Body of pancreas (tissue), 4 donors: ENCODE measurements around the gene NPPA. TPM values are rescaled to one million over a fixed set of nuclear protein-coding genes. Genes with fewer than 3 reads are reported as not detected.

ENCODE experiments used
- ATAC-seq: fragments of 150-250 bp; one replicate; pipeline ENCODE4 v1.9.1; 2016
- DNase-seq, 4 donors: peaks; one replicate each; pipeline ENCODE4 v3.0.0-alpha.2; 2019
- H3K27ac ChIP-seq, 4 donors: fragments of 200-600 bp; sonication (generic); 1 replicate in 3 of 4; 2 replicates in 1 of 4; pipeline versions ENCODE4 v1.5.1 to v1.6.1; 2016 to 2019; ENCODE audit warnings: mild to moderate bottlenecking in 1 of 4, mixed read lengths in 1 of 4, moderate library complexity in 1 of 4
- H3K27me3 ChIP-seq, 2 donors: fragments of 200-600 bp; sonication (generic); one replicate each; pipeline ENCODE4 v1.6.0; 2016; ENCODE audit warnings: mild to moderate bottlenecking in 1 of 2
- H3K36me3 ChIP-seq, 2 donors: fragments of 200-600 bp; sonication (generic); replicated peaks in 1 of 2; 2 replicates each; pipeline ENCODE4 v1.5.1; 2016; ENCODE audit warnings: low read depth in 2 of 2; ENCODE audit not compliant: insufficient read depth in 1 of 2
- H3K4me1 ChIP-seq: fragments of 200-600 bp; sonication (generic); one replicate; pipeline ENCODE4 v1.6.0; 2016
- H3K4me3 ChIP-seq, 2 donors: fragments of 200-600 bp; sonication (generic); 1 replicate in 1 of 2; 2 replicates in 1 of 2; pipeline ENCODE4 v1.5.1; 2016 to 2019
- H3K9me3 ChIP-seq, 3 donors: fragments of 200-600 bp; sonication (generic); 1 replicate in 2 of 3; 2 replicates in 1 of 3; pipeline ENCODE4 v1.5.1; 2016
- POLR2A ChIP-seq, 3 donors: fragments of 450-650 bp; IDR thresholded peaks; one replicate each; pipeline ENCODE4 v1.6.1; 2016; ENCODE audit warnings: antibody characterized with exemption in 3 of 3, mild to moderate bottlenecking in 2 of 3
- WGBS, 2 donors: methylation state at CpG; one replicate each; pipeline ENCODE4 v1.1.5; 2017; 5-methylcytosine and 5-hydroxymethylcytosine counted together
- intact Hi-C: fragments of 100-400 bp; cut with DNase I; formaldehyde crosslinking; loops from one replicate; pipeline ENCODE4 v1.15.1; 2023
- total RNA-seq, 2 donors: library from RNA; depleted of rRNA; stranded (reverse); fragments of >200 nt; gene quantifications; one replicate each; pipeline ENCODE4 v1.1.0, GENCODE V29; 2016
- TF ChIP-seq, protein P1 (sequence below), 7 experiments: fragments of 450-650 bp in 4 of 7; fragments of 200-600 bp in 3 of 7; sonication (generic) in 3 of 7; IDR thresholded peaks; one replicate each; pipeline ENCODE4 v1.5.1; 2016 to 2019; ENCODE audit warnings: antibody characterized with exemption in 7 of 7

NPPA gene
- total RNA-seq, 2 donors from 2014 or later = 25.4 TPM; not detected in 1

DNA sequence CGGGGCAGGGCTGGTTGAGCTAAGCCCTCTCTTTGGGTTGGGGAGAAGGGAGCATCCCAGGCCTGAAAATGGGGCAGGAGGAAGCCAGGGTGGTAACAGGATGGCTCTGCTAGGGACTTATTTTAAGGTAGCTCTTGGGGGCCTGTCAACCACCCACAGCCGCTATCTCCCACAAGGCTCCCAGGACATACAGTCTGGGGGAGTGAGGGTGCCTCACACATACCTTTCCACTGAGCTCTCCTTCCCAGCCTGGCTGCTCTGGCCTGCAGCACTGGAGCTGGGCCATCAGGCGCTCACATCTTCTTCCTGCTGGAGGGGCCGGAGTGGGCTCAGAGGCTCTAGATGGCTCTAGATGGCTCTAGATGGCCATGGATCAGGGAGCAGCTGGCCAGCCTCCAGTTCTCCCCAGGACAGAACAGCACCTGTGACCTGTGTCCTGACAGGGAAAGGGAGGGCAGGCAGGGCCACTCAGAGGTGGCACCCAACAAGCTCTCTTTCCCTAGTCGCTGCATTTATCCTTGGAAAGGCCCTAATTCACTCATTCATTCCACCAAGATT lies 22.1 kb upstream of the NPPA start:
- 75 to 79% methylated on average over 4 to 5 of the region's 5 CpGs for WGBS, 2 donors
- no peaks in the 10 kb centered on the region for H3K4me1 ChIP-seq
- H3K4me3 ChIP-seq = no peak overlapping the region
- TF ChIP-seq, protein P1, sequence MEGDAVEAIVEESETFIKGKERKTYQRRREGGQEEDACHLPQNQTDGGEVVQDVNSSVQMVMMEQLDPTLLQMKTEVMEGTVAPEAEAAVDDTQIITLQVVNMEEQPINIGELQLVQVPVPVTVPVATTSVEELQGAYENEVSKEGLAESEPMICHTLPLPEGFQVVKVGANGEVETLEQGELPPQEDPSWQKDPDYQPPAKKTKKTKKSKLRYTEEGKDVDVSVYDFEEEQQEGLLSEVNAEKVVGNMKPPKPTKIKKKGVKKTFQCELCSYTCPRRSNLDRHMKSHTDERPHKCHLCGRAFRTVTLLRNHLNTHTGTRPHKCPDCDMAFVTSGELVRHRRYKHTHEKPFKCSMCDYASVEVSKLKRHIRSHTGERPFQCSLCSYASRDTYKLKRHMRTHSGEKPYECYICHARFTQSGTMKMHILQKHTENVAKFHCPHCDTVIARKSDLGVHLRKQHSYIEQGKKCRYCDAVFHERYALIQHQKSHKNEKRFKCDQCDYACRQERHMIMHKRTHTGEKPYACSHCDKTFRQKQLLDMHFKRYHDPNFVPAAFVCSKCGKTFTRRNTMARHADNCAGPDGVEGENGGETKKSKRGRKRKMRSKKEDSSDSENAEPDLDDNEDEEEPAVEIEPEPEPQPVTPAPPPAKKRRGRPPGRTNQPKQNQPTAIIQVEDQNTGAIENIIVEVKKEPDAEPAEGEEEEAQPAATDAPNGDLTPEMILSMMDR (IDR thresholded peaks at IDR 0.05) = no peak
- TF ChIP-seq POLR2A (IDR thresholded peaks at IDR 0.05) = no peak
- ATAC-seq = no peak
- intact Hi-C loops = no loop called here
- no peaks in the 10 kb centered on the region for H3K27me3 ChIP-seq
- H3K36me3 ChIP-seq = no peaks in the 10 kb centered on the region
- no peak for DNase-seq
- no peaks in the 10 kb centered on the region for H3K9me3 ChIP-seq
- H3K27ac ChIP-seq = no peak overlapping the region

DNA sequence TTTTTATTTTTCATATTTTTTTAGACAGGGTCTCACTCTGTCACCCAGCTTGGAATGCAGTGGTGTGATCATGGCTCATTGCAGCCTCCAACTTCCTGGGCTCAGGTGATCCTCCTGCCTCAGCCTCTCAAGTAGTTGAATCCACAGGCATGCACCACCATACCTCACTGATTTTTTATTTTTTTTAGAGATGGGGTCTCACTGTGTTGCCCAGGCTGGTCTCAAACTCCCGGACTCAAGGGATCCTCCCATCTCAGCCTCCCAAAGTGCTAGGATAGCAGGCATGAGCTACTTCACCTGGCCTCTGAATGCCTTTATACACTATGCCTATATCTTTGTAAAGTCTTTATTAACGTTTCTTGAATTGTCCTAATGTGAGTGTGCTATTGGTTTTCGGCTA lies 21.5 kb upstream of the NPPA start:
- H3K4me3 ChIP-seq = no peak overlapping the region
- no peak overlapping the region for H3K27ac ChIP-seq
- H3K36me3 ChIP-seq = no peaks in the 10 kb centered on the region
- no peaks in the 10 kb centered on the region for H3K9me3 ChIP-seq
- intact Hi-C loops = no loop called here
- H3K27me3 ChIP-seq = no peaks in the 10 kb centered on the region
- DNase-seq (no peak), ATAC-seq (no peak)
- no peaks in the 10 kb centered on the region for H3K4me1 ChIP-seq
- TF ChIP-seq, protein P1 (IDR thresholded peaks at IDR 0.05) = no peak
- no peak for TF ChIP-seq POLR2A (IDR thresholded peaks at IDR 0.05)
- 65 to 73% methylated on average over 3 of the region's 3 CpGs for WGBS, 2 donors

DNA sequence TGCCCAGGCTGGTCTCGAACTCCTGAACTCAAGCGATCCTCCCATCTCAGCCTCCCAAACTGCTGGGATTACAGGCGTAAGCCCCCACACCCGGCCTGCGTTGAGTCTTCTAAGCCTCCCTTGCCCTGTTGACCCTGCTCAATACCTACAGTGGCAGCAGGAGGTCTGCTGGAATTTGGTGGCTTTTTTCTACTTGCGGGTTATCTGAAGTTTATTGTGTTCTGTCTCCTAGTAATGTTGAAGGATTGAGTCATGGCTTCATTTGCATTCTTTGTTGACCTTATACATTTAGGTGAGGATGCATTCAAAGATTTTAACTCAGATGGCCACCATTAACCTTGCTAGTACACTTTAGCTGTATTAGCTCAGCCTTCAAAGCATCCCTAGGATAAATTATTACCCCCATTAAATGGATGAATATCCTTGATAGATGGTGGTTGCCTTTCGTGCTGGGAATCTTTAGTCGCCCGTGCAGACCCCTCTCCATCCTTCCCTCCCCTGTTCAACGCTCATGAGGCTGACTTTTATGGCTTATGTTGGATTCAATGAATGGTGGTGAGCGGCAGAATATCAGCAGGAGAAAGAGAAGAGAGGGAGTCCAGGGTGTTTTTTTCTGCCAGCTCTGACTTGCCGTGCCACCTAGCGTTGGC lies 20.9 kb upstream of the NPPA start:
- no peak overlapping the region for H3K27ac ChIP-seq
- DNase-seq (no peak), ATAC-seq (no peak)
- no peaks in the 10 kb centered on the region for H3K27me3 ChIP-seq
- H3K4me1 ChIP-seq = no peaks in the 10 kb centered on the region
- TF ChIP-seq, protein P1 (IDR thresholded peaks at IDR 0.05) = no peak
- TF ChIP-seq POLR2A (IDR thresholded peaks at IDR 0.05) = no peak
- WGBS, 2 donors = 68% methylated on average over 13 of the region's 13 CpGs
- H3K4me3 ChIP-seq = no peak overlapping the region
- H3K36me3 ChIP-seq = no peaks in the 10 kb centered on the region
- intact Hi-C loops = no loop called here
- H3K9me3 ChIP-seq = no peaks in the 10 kb centered on the region

DNA sequence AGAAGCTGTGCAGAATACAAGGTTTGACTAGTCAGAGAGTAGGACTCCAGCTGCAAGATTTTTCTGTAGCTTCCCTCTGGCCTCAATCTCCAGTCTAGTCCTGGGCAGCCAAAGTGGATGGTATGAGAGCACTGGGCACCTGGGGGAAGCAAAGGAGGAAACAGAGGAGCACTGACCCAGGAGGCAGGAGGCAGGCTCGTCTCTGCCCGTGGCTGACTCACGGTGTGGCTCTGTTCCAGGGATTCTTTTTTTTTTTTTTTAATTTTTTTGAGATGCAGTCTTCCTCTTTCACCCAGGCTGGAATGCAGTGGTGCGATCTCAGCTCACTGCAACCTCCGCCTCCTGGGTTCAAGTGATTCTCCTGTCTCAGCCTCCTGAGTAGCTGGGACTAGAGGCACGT lies 15.3 kb upstream of the NPPA start:
- Histone ChIP-seq H3K9me3 (no peaks in the 10 kb centered on the region), H3K27ac (no peak overlapping the region), H3K27me3 (peaks cover 0 to 17% of the 10 kb centered on the region in 2 donors), H3K4me1 (peaks cover 10% of the 10 kb centered on the region), H3K4me3 (no peak overlapping the region), H3K36me3 (no peaks in the 10 kb centered on the region)
- ATAC-seq (no peak), DNase-seq (no peak)
- TF ChIP-seq, protein P1 (IDR thresholded peaks at IDR 0.05) = no peak
- no peak for TF ChIP-seq POLR2A (IDR thresholded peaks at IDR 0.05)
- 33 to 41% methylated on average over 6 of the region's 6 CpGs for WGBS, 2 donors
- intact Hi-C loops = no loop called here

DNA sequence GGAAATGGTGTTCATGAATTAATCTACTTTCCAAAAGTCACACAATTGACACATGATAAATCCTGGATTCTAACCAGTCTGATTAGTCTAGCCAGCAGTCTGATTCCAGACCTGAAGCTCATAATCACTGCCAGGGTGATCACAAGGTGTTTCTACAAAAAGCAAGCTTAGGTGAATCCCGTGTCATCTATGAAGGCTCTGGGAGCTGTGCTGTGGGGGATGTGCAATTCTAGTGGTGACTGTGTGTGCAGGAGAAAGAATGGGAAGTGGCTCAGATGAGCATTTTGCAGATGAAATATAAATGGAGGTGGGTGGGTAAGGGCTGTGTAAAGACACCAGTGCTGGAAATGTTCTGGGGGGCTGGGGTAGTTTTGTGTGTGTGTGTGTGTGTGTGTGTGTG lies 13.0 kb upstream of the NPPA start:
- H3K27me3 ChIP-seq = peaks cover 0 to 22% of the 10 kb centered on the region in 2 donors
- WGBS, 2 donors = 33 to 38% methylated on average over 1 of the region's 1 CpG

More for the DNA sequence above, 13.0 kb upstream of the NPPA start:
- intact Hi-C loops = no loop called here
- H3K27ac ChIP-seq = no peak overlapping the region
- no peak for TF ChIP-seq POLR2A (IDR thresholded peaks at IDR 0.05)
- TF ChIP-seq, protein P1 (IDR thresholded peaks at IDR 0.05) = no peak
- H3K4me3 ChIP-seq = no peak overlapping the region
- DNase-seq (no peak), ATAC-seq (no peak)
- H3K4me1 ChIP-seq = peaks cover 10% of the 10 kb centered on the region
- H3K36me3 ChIP-seq = no peaks in the 10 kb centered on the region
- H3K9me3 ChIP-seq = no peaks in the 10 kb centered on the region
